ENCODE data around the gene MRPS9. TPM values are rescaled to one million over a fixed set of nuclear protein-coding genes. Genes with fewer than 3 reads are reported as not detected.

The MRPS9 gene
- total RNA-seq, 1 experiment from 2014 or later: 55.4 TPM

DNA sequence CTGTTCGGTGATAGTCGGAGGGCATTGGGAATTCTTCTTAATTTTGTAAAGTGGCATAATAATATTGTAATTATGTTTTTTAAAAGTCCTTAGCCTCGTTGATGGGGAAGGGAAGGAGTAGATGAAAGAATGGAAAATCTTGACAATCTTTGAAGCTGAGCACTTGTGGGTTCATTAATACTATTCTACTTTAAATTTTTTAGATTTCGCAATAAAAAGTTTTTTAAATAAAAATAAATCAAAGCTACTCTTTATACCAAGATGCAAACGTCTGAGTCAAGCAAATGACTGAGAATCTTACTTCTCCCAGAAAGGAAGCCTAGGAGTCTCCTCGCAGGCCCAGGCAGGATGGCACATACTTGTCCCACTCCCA, 105.2 kb downstream of the MRPS9 start:
- peak overlapping the region; percentile 57 for H3K4me3 ChIP-seq (ENCODE audit: insufficient read depth, low read depth, low read length)
- no peak for DNase-seq
- H3K36me3 ChIP-seq (replicated peaks; ENCODE audit: control insufficient read depth, insufficient read depth, low read length): no peaks in the 10 kb centered on the region
- H3K27me3 ChIP-seq (ENCODE audit: control insufficient read depth, insufficient read depth, low read length): peaks cover 23% of the 10 kb centered on the region

DNA sequence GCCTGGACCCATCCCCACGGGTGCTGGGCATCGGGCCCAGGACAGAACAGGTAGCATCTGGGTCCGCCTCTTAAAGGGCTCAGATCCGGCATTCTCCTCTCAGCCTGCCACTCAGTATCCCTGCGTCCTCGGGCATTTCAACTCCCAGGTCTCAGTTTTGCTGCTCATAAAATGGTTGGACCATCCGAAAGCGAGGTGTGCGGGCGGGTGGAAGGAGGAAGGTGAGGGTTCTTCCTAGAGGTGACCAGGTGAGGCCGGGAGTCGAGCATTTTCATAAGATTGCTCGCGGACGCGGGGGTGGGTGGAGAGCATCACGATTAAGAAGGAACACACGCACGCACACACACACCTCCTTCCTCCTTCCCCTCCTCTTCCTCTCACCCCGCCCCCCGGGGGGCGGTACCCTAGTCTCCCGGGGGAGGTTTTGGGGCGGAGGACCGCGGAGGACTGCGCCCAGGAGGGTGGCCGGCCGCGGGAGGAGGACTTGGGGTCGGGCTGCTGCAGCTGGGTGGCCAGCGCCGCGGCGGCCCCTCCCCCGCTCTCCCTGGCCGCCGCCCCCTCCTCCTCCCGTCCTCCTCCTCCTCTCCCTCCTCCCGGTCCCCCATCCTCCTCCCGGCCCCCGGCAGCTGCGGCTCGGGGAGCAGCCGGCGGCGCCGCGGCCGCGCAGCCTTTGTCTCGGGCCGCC, 105.7 kb downstream of the MRPS9 start:
- Histone ChIP-seq H3K27me3 (ENCODE audit: control insufficient read depth, insufficient read depth, low read length) (peaks cover 23% of the 10 kb centered on the region), H3K4me3 (ENCODE audit: insufficient read depth, low read depth, low read length) (peak overlapping the region; percentile 57), H3K36me3 (replicated peaks; ENCODE audit: control insufficient read depth, insufficient read depth, low read length) (no peaks in the 10 kb centered on the region)
- DNase-seq: peak; percentile 92

DNA sequence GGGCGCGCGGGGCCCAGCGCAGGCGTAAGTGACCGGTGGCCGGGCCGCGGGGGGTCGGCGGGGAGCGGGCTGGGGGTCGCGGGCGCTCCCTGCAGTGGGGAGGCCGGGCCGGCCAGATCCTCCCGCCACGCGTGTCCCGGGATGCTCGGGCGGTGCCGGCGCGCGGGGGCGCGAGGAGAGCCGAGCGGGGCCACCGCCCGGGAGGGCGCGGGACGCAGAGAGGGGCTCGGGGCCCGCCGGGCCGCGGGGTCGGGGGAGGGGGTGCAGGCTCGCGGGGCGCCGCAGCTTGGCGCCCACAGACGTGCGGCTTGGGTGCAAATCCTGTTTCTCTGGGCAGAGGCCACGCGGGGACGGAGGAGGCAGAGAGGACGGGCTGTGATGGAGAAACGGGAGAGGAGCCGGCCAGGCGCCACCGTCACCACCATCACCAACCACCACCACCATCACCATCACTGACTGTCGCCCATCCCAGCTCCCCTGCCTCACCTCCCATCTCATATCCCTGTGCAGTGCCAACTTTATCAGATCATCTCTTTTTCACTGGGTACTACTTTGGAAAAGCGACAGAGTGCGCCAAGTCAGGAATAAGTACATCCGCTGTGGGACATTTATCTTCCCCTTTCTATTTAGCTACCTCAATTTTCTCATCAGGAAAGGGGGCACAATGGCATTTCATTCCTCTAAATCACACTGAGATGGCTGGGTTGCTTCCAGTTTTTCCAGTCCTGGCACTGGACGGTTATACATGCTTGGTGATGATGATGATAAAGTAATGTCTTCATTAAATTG, 106.5 kb downstream of the MRPS9 start:
- Histone ChIP-seq H3K4me3 (ENCODE audit: insufficient read depth, low read depth, low read length) (peak overlapping the region; percentile 57), H3K36me3 (replicated peaks; ENCODE audit: control insufficient read depth, insufficient read depth, low read length) (no peaks in the 10 kb centered on the region), H3K27me3 (ENCODE audit: control insufficient read depth, insufficient read depth, low read length) (peaks cover 23% of the 10 kb centered on the region)
- DNase-seq: peak; percentile 78

DNA sequence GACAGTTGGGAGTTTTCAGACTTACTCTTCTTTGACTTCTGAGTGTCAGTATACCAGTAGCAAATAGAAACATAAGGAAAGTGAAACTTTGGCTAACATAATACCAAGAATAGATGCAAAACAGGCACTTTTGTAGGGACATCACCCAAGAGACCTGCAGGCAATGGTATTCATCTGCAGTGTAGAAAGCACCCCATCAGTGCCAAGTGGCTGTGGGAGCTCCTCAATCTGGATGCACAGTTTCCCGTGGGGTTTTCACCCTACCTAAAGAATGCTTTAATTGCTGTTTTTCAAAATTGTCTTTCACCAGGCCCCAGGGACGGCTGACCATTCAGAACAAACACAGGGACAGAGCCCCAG, 107.1 kb downstream of the MRPS9 start:
- H3K4me3 ChIP-seq (ENCODE audit: insufficient read depth, low read depth, low read length): no peak overlapping the region
- H3K36me3 ChIP-seq (replicated peaks; ENCODE audit: control insufficient read depth, insufficient read depth, low read length): no peaks in the 10 kb centered on the region
- no peak for DNase-seq
- peaks cover 23% of the 10 kb centered on the region for H3K27me3 ChIP-seq (ENCODE audit: control insufficient read depth, insufficient read depth, low read length)

DNA sequence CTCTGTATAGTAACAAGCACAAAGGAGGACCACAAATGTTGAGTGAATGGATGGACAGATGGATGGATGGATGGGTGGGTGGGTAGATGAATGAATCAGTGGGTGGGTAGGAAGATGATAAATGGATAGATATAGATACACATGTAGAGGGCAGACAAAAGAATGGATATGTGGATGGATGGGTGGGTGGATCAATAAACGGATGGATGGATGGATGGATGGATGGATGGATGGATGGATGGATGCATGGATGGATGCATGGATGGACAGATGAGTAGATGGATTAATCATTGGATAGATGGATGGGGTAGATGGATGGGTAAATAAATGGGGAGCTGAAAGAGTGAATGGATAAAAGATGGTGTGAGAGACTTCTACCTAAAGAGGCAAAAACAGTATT, 111.4 kb downstream of the MRPS9 start:
- Histone ChIP-seq H3K27me3 (ENCODE audit: control insufficient read depth, insufficient read depth, low read length) (peaks cover 8% of the 10 kb centered on the region), H3K4me3 (ENCODE audit: insufficient read depth, low read depth, low read length) (no peak overlapping the region), H3K36me3 (replicated peaks; ENCODE audit: control insufficient read depth, insufficient read depth, low read length) (no peaks in the 10 kb centered on the region)
- no peak for DNase-seq

Other genes starting within 250 kb of the MRPS9 start
- not detected in 2 replicates for gene POU3F3, start 184.0 kb upstream of the MRPS9 start, total RNA-seq (2014; rRNA removed; shearing (Covaris generic))
- gene GPR45, start 203.7 kb downstream of the MRPS9 start, total RNA-seq (2014; rRNA removed; shearing (Covaris generic)): 0.15 TPM in 1 of 2 replicates, not detected in the other